Hepatocyte (in vitro differentiated cells): ENCODE measurements around the gene ZNF407. TPM values are rescaled to one million over a fixed set of nuclear protein-coding genes. Genes with fewer than 3 reads are reported as not detected.

Experiments used
- DNase-seq: peaks from one replicate; pipeline ENCODE4 v3.0.0-alpha.2; 2016; ENCODE audit warnings: low spot score
- H2AFZ ChIP-seq: fragments of 200-600 bp; sonication (generic); 2 replicates; pipeline ENCODE4 v1.6.0; 2016; ENCODE audit warnings: antibody characterized with exemption, mild to moderate bottlenecking
- H3K27ac ChIP-seq: fragments of 200-600 bp; sonication (generic); 2 replicates; pipeline ENCODE4 v1.5.1; 2016; ENCODE audit warnings: mild to moderate bottlenecking
- H3K27me3 ChIP-seq: fragments of 200-600 bp; sonication (generic); 2 replicates; pipeline ENCODE4 v1.6.1; 2016
- H3K36me3 ChIP-seq: fragments of 200-600 bp; sonication (generic); replicated peaks from 2 replicates; pipeline ENCODE4 v1.5.1; 2016; ENCODE audit warnings: low read depth; ENCODE audit not compliant: insufficient read depth
- H3K4me1 ChIP-seq: fragments of 200-600 bp; sonication (generic); 2 replicates; pipeline ENCODE4 v1.5.1; 2016; ENCODE audit warnings: mild to moderate bottlenecking, moderate library complexity; ENCODE audit not compliant: insufficient read depth
- H3K4me2 ChIP-seq: fragments of 200-600 bp; sonication (generic); 2 replicates; pipeline ENCODE4 v1.6.0; 2016
- H3K4me3 ChIP-seq: fragments of 200-600 bp; sonication (generic); 2 replicates; pipeline ENCODE4 v1.5.1; 2016; ENCODE audit warnings: mild to moderate bottlenecking
- H3K79me2 ChIP-seq: fragments of 200-600 bp; sonication (generic); 2 replicates; pipeline ENCODE4 v1.6.0; 2017; ENCODE audit warnings: mild to moderate bottlenecking
- H3K9me2 ChIP-seq: fragments of 200-600 bp; sonication (generic); replicated peaks from 2 replicates; pipeline ENCODE4 v1.6.0; 2017; ENCODE audit warnings: mild to moderate bottlenecking; ENCODE audit not compliant: insufficient read depth
- H3K9me3 ChIP-seq: fragments of 200-600 bp; sonication (generic); 2 replicates; pipeline ENCODE4 v1.5.1; 2016; ENCODE audit warnings: low read depth, mild to moderate bottlenecking
- H4K20me1 ChIP-seq: fragments of 200-600 bp; sonication (generic); 2 replicates; pipeline ENCODE4 v1.6.0; 2016; ENCODE audit warnings: mild to moderate bottlenecking; ENCODE audit not compliant: insufficient read depth, poor library complexity, severe bottlenecking
- EZH2 ChIP-seq: fragments of 200-600 bp; sonication (generic); IDR thresholded peaks from 2 replicates; pipeline ENCODE4 v1.6.1; 2016; ENCODE audit warnings: antibody characterized with exemption, mild to moderate bottlenecking, borderline replicate concordance
- EZH2phosphoT487 ChIP-seq: fragments of 200-600 bp; sonication (generic); IDR thresholded peaks from one replicate; pipeline ENCODE4 v1.6.1; 2018; ENCODE audit warnings: antibody characterized with exemption, mild to moderate bottlenecking, low read depth, moderate library complexity; ENCODE audit not compliant: unreplicated experiment, severe bottlenecking
- WGBS: methylation state at CpG from one replicate; pipeline ENCODE4 v1.1.6; 2016; ENCODE audit warnings: low lambda C conversion rate; ENCODE audit errors: missing lambda C conversion rate; 5-methylcytosine and 5-hydroxymethylcytosine counted together
- polyA plus RNA-seq: library from polyadenylated mRNA; unstranded; fragments of >200 nt; fragmentation: Nextera tagmentation; extraction: Ambion mirVana; gene quantifications from 2 replicates; pipeline ENCODE4 v1.2.1, GENCODE V29; 2016
- total RNA-seq: library from RNA; depleted of rRNA; stranded (reverse); fragments of >200 nt; gene quantifications from 2 replicates; pipeline ENCODE4 v1.2.3, GENCODE V29; 2014
- TF ChIP-seq, protein P1 (sequence below): fragments of 200-600 bp; sonication (generic); IDR thresholded peaks from 2 replicates; pipeline ENCODE4 v1.5.1; 2016; ENCODE audit warnings: antibody characterized with exemption, mild to moderate bottlenecking; ENCODE audit not compliant: poor library complexity

Gene ZNF407
- total and polyA plus RNA-seq, 2 experiments from 2014 or later = 3.2 to 12.4 TPM

DNA sequence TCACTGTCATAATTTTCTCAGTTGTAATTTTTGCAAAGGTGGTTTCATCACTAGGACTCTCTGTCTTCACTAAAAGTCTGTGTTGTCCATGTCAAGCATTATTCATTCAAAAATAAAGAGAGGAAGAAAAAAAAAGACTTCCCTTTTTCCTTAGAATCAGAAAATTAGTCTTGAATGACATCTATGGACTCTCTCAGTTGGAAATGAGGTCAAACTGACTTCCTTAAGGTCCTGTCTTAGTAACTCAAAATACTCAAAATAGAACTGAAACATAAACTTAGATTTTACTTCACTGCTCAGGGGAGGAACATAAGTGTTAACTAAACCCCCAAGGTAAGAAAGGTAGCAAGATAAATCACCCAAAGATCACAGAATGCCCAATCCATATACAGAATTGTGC is 2.2 kb upstream of the ZNF407 start:
- no peak for TF ChIP-seq EZH2phosphoT487
- TF ChIP-seq, protein P1, sequence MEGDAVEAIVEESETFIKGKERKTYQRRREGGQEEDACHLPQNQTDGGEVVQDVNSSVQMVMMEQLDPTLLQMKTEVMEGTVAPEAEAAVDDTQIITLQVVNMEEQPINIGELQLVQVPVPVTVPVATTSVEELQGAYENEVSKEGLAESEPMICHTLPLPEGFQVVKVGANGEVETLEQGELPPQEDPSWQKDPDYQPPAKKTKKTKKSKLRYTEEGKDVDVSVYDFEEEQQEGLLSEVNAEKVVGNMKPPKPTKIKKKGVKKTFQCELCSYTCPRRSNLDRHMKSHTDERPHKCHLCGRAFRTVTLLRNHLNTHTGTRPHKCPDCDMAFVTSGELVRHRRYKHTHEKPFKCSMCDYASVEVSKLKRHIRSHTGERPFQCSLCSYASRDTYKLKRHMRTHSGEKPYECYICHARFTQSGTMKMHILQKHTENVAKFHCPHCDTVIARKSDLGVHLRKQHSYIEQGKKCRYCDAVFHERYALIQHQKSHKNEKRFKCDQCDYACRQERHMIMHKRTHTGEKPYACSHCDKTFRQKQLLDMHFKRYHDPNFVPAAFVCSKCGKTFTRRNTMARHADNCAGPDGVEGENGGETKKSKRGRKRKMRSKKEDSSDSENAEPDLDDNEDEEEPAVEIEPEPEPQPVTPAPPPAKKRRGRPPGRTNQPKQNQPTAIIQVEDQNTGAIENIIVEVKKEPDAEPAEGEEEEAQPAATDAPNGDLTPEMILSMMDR = no peak
- Histone ChIP-seq H3K4me1 (peaks cover 21% of the 10 kb centered on the region), H3K36me3 (no peaks in the 10 kb centered on the region), H4K20me1 (no peaks in the 10 kb centered on the region), H3K4me3 (no peak overlapping the region), H3K4me2 (peak overlapping the region; percentile 91), H3K27me3 (no peaks in the 10 kb centered on the region), H3K9me3 (no peaks in the 10 kb centered on the region), H2AFZ (no peak overlapping the region), H3K9me2 (no peaks in the 10 kb centered on the region), H3K27ac (no peak overlapping the region), H3K79me2 (peaks cover 39% of the 10 kb centered on the region)
- no peak for DNase-seq

DNA sequence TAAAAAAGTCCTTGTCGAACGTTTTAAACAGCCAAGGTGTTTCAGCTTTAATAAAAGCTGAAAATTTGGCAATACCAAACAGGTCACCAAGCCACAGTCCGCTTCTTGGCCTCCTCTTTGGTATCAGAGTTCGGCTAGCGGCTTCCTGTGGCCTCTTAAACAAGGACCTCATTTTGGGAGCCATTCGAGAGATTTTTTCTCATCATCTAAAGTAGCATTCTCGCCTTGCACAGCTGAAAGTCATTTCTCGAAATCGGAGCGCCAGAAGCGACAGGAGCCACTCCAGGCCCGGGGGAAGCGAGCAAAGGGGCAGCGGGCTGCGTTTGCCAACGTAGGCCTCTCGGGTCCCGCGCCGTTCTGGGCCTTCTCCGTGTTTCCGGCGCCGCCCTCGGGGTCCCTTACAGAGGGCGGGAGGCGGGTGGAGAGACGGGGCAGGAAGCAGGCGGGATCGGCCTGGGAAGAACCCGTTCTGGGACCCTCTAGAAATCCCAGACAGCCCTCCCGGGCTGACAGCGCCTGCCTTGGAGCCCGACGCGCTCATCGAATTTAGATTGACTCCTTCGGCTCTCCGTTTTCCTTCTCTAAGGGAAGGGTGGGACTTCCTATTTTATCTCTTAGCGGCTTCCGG is 522 bp upstream of the ZNF407 start:
- Histone ChIP-seq H3K36me3 (no peaks in the 10 kb centered on the region), H4K20me1 (no peaks in the 10 kb centered on the region), H3K27ac (peak overlapping the region; percentile 98), H3K9me3 (no peaks in the 10 kb centered on the region), H3K4me3 (peak overlapping the region; percentile 41), H3K4me2 (peak overlapping the region; percentile 91), H2AFZ (peak overlapping the region; percentile 82), H3K9me2 (no peaks in the 10 kb centered on the region), H3K79me2 (peaks cover 54% of the 10 kb centered on the region), H3K27me3 (no peaks in the 10 kb centered on the region), H3K4me1 (peaks cover 21% of the 10 kb centered on the region)
- TF ChIP-seq, protein P1 = no peak
- TF ChIP-seq EZH2 (no peak), EZH2phosphoT487 (no peak)
- peak; percentile 84 for DNase-seq
- WGBS = 2% methylated on average over 33 of the region's 41 CpGs

DNA sequence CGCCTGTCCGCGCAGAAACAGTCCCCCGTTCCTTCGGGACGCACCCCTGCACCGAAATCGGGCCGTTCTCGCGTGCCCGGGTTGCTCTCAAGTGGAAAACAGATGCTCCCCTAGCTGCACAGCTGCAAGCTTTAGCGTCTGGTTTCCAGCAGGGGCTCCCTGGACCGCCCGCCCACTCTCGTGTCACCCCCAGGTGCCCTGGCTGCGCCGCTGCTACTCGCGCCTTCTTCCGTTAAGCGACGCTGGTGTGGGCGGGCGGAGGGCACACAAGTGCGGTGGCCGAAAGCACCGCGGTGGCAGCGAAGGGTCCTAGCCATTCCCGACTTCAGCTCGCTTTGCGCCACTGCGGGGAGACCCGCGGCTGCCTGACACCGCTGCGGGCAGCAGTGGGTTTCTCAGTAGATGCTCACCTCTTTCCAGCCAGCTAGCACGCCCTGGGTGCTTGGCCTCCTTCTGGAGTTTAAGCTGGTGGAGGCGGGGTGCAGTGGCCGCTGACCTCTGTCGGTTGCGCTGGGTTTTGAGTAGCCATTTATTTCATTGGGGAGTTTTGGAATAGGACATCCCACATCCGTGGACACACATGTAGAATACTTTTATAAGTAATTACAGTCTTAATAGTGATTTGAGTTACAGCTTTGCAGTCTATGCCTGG is 806 bp downstream of the ZNF407 start:
- H3K4me2 ChIP-seq = peak overlapping the region; percentile 91
- H4K20me1 ChIP-seq = no peaks in the 10 kb centered on the region
- H3K4me1 ChIP-seq = peaks cover 21% of the 10 kb centered on the region
- peak overlapping the region; percentile 98 for H3K27ac ChIP-seq
- no peaks in the 10 kb centered on the region for H3K27me3 ChIP-seq
- TF ChIP-seq EZH2 = no peak
- TF ChIP-seq, protein P1 = peak; percentile 16
- TF ChIP-seq EZH2phosphoT487 = no peak
- peak overlapping the region; percentile 82 for H2AFZ ChIP-seq
- H3K36me3 ChIP-seq = no peaks in the 10 kb centered on the region
- H3K4me3 ChIP-seq = peak overlapping the region; percentile 41
- no peaks in the 10 kb centered on the region for H3K9me3 ChIP-seq
- peak; percentile 79 for DNase-seq
- 1% methylated on average over 43 of the region's 44 CpGs for WGBS
- H3K9me2 ChIP-seq = no peaks in the 10 kb centered on the region
- H3K79me2 ChIP-seq = peaks cover 65% of the 10 kb centered on the region
